H9 (cell line): ENCODE measurements around the gene CRABP2. TPM values are rescaled to one million over a fixed set of nuclear protein-coding genes. Genes with fewer than 3 reads are reported as not detected.

ENCODE experiments used
- DNase-seq: peaks from one replicate; pipeline ENCODE4 v3.0.0-alpha.2; 2017
- H2AFZ ChIP-seq: one replicate; pipeline ENCODE4 v1.6.1; 2013; ENCODE audit warnings: mild to moderate bottlenecking, low read length, control low read depth, moderate library complexity
- H2AK5ac ChIP-seq: 2 replicates; pipeline ENCODE4 v1.6.1; 2013; ENCODE audit warnings: low read length, control low read depth, mixed read lengths; ENCODE audit not compliant: insufficient read length
- H2BK120ac ChIP-seq: one replicate; pipeline ENCODE4 v1.6.1; 2013; ENCODE audit warnings: low read depth, mild to moderate bottlenecking, low read length, control low read depth, inconsistent platforms; ENCODE audit not compliant: poor library complexity, severe bottlenecking
- H2BK12ac ChIP-seq: 2 replicates; pipeline ENCODE4 v1.6.1; 2013; ENCODE audit warnings: low read length, control low read depth, mixed read lengths, low read depth; ENCODE audit not compliant: insufficient read length
- H2BK15ac ChIP-seq: 2 replicates; pipeline ENCODE4 v1.6.1; 2013; ENCODE audit warnings: low read depth, low read length, control low read depth
- H2BK20ac ChIP-seq: one replicate; pipeline ENCODE4 v1.6.1; 2013; ENCODE audit warnings: low read depth, mild to moderate bottlenecking, low read length, control low read depth, inconsistent platforms; ENCODE audit not compliant: poor library complexity, severe bottlenecking
- H2BK5ac ChIP-seq: 2 replicates; pipeline ENCODE4 v1.6.1; 2013; ENCODE audit warnings: low read length, control low read depth, mixed read lengths; ENCODE audit not compliant: insufficient read length
- H3K14ac ChIP-seq: 2 replicates; pipeline ENCODE4 v1.6.1; 2013; ENCODE audit warnings: low read length, control low read depth; ENCODE audit not compliant: insufficient read depth
- H3K18ac ChIP-seq: 2 replicates; pipeline ENCODE4 v1.6.1; 2013; ENCODE audit warnings: low read depth, mild to moderate bottlenecking, mixed read lengths, low read length, control low read depth; ENCODE audit not compliant: insufficient read length
- H3K23ac ChIP-seq: 2 replicates; pipeline ENCODE4 v1.6.1; 2013; ENCODE audit warnings: low read length, control low read depth, mixed read lengths, low read depth; ENCODE audit not compliant: insufficient read length
- H3K23me2 ChIP-seq: 2 replicates; pipeline ENCODE4 v1.6.1; 2013; ENCODE audit warnings: low read depth, mild to moderate bottlenecking, mixed read lengths, low read length, control low read depth; ENCODE audit not compliant: insufficient read length, poor library complexity, severe bottlenecking
- H3K27ac ChIP-seq: 2 replicates; pipeline ENCODE4 v1.5.1; 2013; ENCODE audit warnings: low read length, control low read depth, mixed read lengths, low read depth; ENCODE audit not compliant: insufficient read length
- H3K27me3 ChIP-seq: 2 replicates; pipeline ENCODE4 v1.6.1; 2013; ENCODE audit warnings: low read length, control low read depth, inconsistent platforms; ENCODE audit not compliant: insufficient read depth
- H3K4ac ChIP-seq: 2 replicates; pipeline ENCODE4 v1.6.1; 2013; ENCODE audit warnings: low read depth, mild to moderate bottlenecking, control low read depth, inconsistent platforms, low read length, moderate library complexity
- H3K4me1 ChIP-seq: 2 replicates; pipeline ENCODE4 v1.6.1; 2013; ENCODE audit warnings: low read length, control low read depth, inconsistent platforms; ENCODE audit not compliant: insufficient read depth
- H3K4me2 ChIP-seq: 2 replicates; pipeline ENCODE4 v1.6.1; 2013; ENCODE audit warnings: low read length, control low read depth, mixed read lengths; ENCODE audit not compliant: insufficient read length, insufficient read depth
- H3K56ac ChIP-seq: 2 replicates; pipeline ENCODE4 v1.6.1; 2013; ENCODE audit warnings: low read depth, mild to moderate bottlenecking, mixed read lengths, low read length, control low read depth; ENCODE audit not compliant: insufficient read length
- H3K79me1 ChIP-seq: 2 replicates; pipeline ENCODE4 v1.6.1; 2013; ENCODE audit warnings: low read depth, mild to moderate bottlenecking, moderate library complexity, low read length, control low read depth, inconsistent platforms; ENCODE audit not compliant: insufficient read depth, poor library complexity, severe bottlenecking
- H3K79me2 ChIP-seq: 2 replicates; pipeline ENCODE4 v1.6.1; 2013; ENCODE audit warnings: low read length, control low read depth, inconsistent platforms; ENCODE audit not compliant: insufficient read depth
- H3K9ac ChIP-seq: 2 replicates; pipeline ENCODE4 v1.6.1; 2013; ENCODE audit warnings: low read length, control low read depth, mixed read lengths; ENCODE audit not compliant: insufficient read length; ENCODE audit errors: extremely low read depth
- H3K9me3 ChIP-seq: one replicate; pipeline ENCODE4 v1.6.1; 2013; ENCODE audit warnings: low read depth, low read length, inconsistent platforms; ENCODE audit not compliant: control insufficient read depth
- H3T11ph ChIP-seq: one replicate; pipeline ENCODE4 v1.6.1; 2013; ENCODE audit warnings: mild to moderate bottlenecking, low read length, control low read depth, inconsistent platforms
- H4K20me1 ChIP-seq: one replicate; pipeline ENCODE4 v1.6.1; 2013; ENCODE audit not compliant: control insufficient read depth, insufficient read length, insufficient read depth
- H4K5ac ChIP-seq: 2 replicates; pipeline ENCODE4 v1.6.1; 2013; ENCODE audit warnings: low read depth, mild to moderate bottlenecking, mixed read lengths, low read length, control low read depth; ENCODE audit not compliant: insufficient read length
- H4K8ac ChIP-seq: replicated peaks from 2 replicates; pipeline ENCODE4 v1.6.1; 2013; ENCODE audit warnings: low read length, control low read depth, mixed read lengths, low read depth; ENCODE audit not compliant: insufficient read length
- H4K91ac ChIP-seq: 2 replicates; pipeline ENCODE4 v1.6.1; 2013; ENCODE audit warnings: low read depth, mild to moderate bottlenecking, moderate library complexity, mixed read lengths, low read length, control low read depth; ENCODE audit not compliant: insufficient read length
- H3K27ac Mint-ChIP-seq, 3 experiments: 2 replicates in 2 of 3; 3 replicates in 1 of 3; pipeline ENCODE4 v1.8.0; 2020 to 2021; ENCODE audit warnings: mixed read lengths in 3 of 3, mild to moderate bottlenecking in 1 of 3, moderate library complexity in 1 of 3
- H3K27me3 Mint-ChIP-seq: 2 replicates; pipeline ENCODE4 v1.8.0; 2021; ENCODE audit warnings: low read depth, mild to moderate bottlenecking, moderate library complexity, mixed read lengths
- H3K36me3 Mint-ChIP-seq, 3 experiments: 2 replicates in 2 of 3; 3 replicates in 1 of 3; pipeline ENCODE4 v1.8.0; 2020 to 2021; ENCODE audit warnings: low read depth in 3 of 3, mixed read lengths in 3 of 3; ENCODE audit not compliant: insufficient read depth in 1 of 3
- H3K4me1 Mint-ChIP-seq, 2 experiments: 2 replicates each; pipeline ENCODE4 v1.8.0; 2020; ENCODE audit warnings: mixed read lengths in 2 of 2
- H3K4me3 Mint-ChIP-seq, 2 experiments: 2 replicates in 1 of 2; 3 replicates in 1 of 2; pipeline ENCODE4 v1.8.0; 2020 to 2021; ENCODE audit warnings: mild to moderate bottlenecking in 2 of 2, mixed read lengths in 2 of 2, moderate library complexity in 1 of 2
- H3K9me3 Mint-ChIP-seq, 2 experiments: 2 replicates in 1 of 2; 3 replicates in 1 of 2; pipeline ENCODE4 v1.8.0; 2020; ENCODE audit warnings: mild to moderate bottlenecking in 2 of 2, mixed read lengths in 2 of 2, moderate library complexity in 1 of 2
- CTCF ChIP-seq: fragments of 200-600 bp; sonication (generic); conservative IDR thresholded peaks from 3 replicates; pipeline ENCODE4 v1.8.0; 2021; ENCODE audit warnings: antibody characterized with exemption, mild to moderate bottlenecking
- WGBS: extraction: QIAGEN DNeasy Blood & Tissue Kit; methylation state at CpG from one replicate; pipeline ENCODE4 v1.1.7; 2013; ENCODE audit warnings: missing lambda C conversion rate, low lambda C conversion rate, mixed read lengths; ENCODE audit not compliant: insufficient read length; ENCODE audit errors: extremely low coverage; 5-methylcytosine and 5-hydroxymethylcytosine counted together
- total RNA-seq: library from RNA; stranded (reverse); gene quantifications from 2 replicates; pipeline ENCODE4 v1.2.1, GENCODE V29; 2021

CRABP2 gene
- total RNA-seq, 1 experiment from 2014 or later: 184 TPM

GRCh38 chr1:156667610-156667967 is 37.8 kb downstream of the CRABP2 start:
- H3K4me2 ChIP-seq: no peak overlapping the region

More at GRCh38 chr1:156667610-156667967, 37.8 kb downstream of the CRABP2 start:
- peaks cover 5% of the 10 kb centered on the region for H3K27me3 Mint-ChIP-seq
- Histone ChIP-seq H3K79me2 (no peaks in the 10 kb centered on the region), H2AK5ac (no peak overlapping the region), H3T11ph (no peak overlapping the region), H3K4ac (no peak overlapping the region), H2BK15ac (no peak overlapping the region), H3K23me2 (no peaks in the 10 kb centered on the region), H4K5ac (no peak overlapping the region), H2BK120ac (no peak overlapping the region), H3K14ac (0 out of 2 replicates have a peak overlapping the region, but pooled peaks have one; percentile 18), H3K9me3 (no peaks in the 10 kb centered on the region), H3K9ac (no peak overlapping the region), H3K27ac (no peak overlapping the region), H3K4me1 (peaks cover 24% of the 10 kb centered on the region; the same call in 1 of the 2 replicates), H4K91ac (no peak overlapping the region), H4K20me1 (no peaks in the 10 kb centered on the region), H2BK5ac (no peak overlapping the region), H2BK20ac (no peak overlapping the region), H2BK12ac (no peak overlapping the region), H2AFZ (no peak overlapping the region), H3K56ac (no peak overlapping the region), H4K8ac (no peak overlapping the region), H3K27me3 (no peaks in the 10 kb centered on the region), H3K23ac (no peak overlapping the region), H3K79me1 (peaks cover under 1% of the 10 kb centered on the region), H3K18ac (no peak overlapping the region)
- peak overlapping the region; percentile 90 to 96 (median 90); a peak in 4 of 7 replicates for H3K27ac Mint-ChIP-seq
- H3K4me3 Mint-ChIP-seq: no peak overlapping the region; a peak in 1 of 5 replicates
- WGBS: no CpG with 5 or more reads among the region's 5 CpGs
- peaks cover 85 to 94% of the 10 kb centered on the region in 2 experiments for H3K4me1 Mint-ChIP-seq
- no peak for TF ChIP-seq CTCF
- peaks cover 0 to 2% of the 10 kb centered on the region in 2 experiments; a peak in 3 of 5 replicates for H3K9me3 Mint-ChIP-seq
- H3K36me3 Mint-ChIP-seq: peaks cover 16 to 18% (median 17%) of the 10 kb centered on the region in 3 experiments
- no peak for DNase-seq
